Activated CD4-positive, alpha-beta T cell treated with anti-CD3 and anti-CD28 coated beads, Interleukin-2, Interleukin-4, amounts not matched to agents 100 ng/mL and 50 ng/mL, durations not matched to agents 16 hours and 8 hours (primary cell): Measurements from ENCODE around the gene RBMX2.
"Not testable (repeated sequence)": the region's sequence is repeated elsewhere in the genome, so short reads cannot be mapped to it uniquely, and the experiment has no call there.

ENCODE experiments used
- DNase-seq: peaks from one replicate; pipeline ENCODE4 v3.0.0-alpha.2; 2020; ENCODE audit warnings: low spot score

Gene RBMX2

GRCh38 chrX:130401415-130402207, at the start of gene RBMX2:
Gene RBMX2 (plus strand): TSS chrX:130401987. CDS start chrX:130402033, 46 bp downstream.
- peak; percentile 61 for DNase-seq

- not testable (repeated sequence) for DNase-seq
These were observed 49.7 kb upstream of the RBMX2 start for GRCh38 chrX:130352050-130352449.

- DNase-seq: no peak
These were observed 25.7 kb upstream of the RBMX2 start for GRCh38 chrX:130376077-130376476.

GRCh38 chrX:130378024-130378669, 23.6 kb upstream of the RBMX2 start:
- DNase-seq: no peak

GRCh38 chrX:130385520-130385919, 16.3 kb upstream of the RBMX2 start, which contains the start of gene GPR119:
Gene GPR119 (minus strand): TSS chrX:130385674. CDS start chrX:130385447, 227 bp downstream.
- no peak for DNase-seq

- DNase-seq: no peak
These were observed 15.4 kb upstream of the RBMX2 start for GRCh38 chrX:130386408-130386808.

- DNase-seq: no peak
These were observed 8.2 kb upstream of the RBMX2 start for GRCh38 chrX:130393451-130394074.

- no peak for DNase-seq
These were observed 6.4 kb upstream of the RBMX2 start for GRCh38 chrX:130395341-130395740.

GRCh38 chrX:130402208-130402684, 459 bp downstream of the RBMX2 start:
- DNase-seq: no peak

- no peak for DNase-seq
These were observed 11.6 kb downstream of the RBMX2 start for GRCh38 chrX:130413415-130413814.

GRCh38 chrX:130414800-130415199, 13.0 kb downstream of the RBMX2 start:
- no peak for DNase-seq

- DNase-seq: peak; percentile 10
These were observed 13.4 kb downstream of the RBMX2 start for GRCh38 chrX:130415201-130415600.

GRCh38 chrX:130416785-130417184, 15.0 kb downstream of the RBMX2 start:
- DNase-seq: no peak

GRCh38 chrX:130418066-130418465, 16.3 kb downstream of the RBMX2 start:
- no peak for DNase-seq

- DNase-seq: no peak
These were observed 17.0 kb downstream of the RBMX2 start for GRCh38 chrX:130418740-130419139.

GRCh38 chrX:130419263-130419662, 17.5 kb downstream of the RBMX2 start:
- DNase-seq: no peak

- no peak for DNase-seq
These were observed 24.7 kb downstream of the RBMX2 start for GRCh38 chrX:130426531-130426930.

GRCh38 chrX:130429236-130429635, 27.4 kb downstream of the RBMX2 start:
- DNase-seq: not testable (repeated sequence)

- no peak for DNase-seq
These were observed 34.1 kb downstream of the RBMX2 start for GRCh38 chrX:130435937-130436336.

GRCh38 chrX:130437996-130438395, 36.2 kb downstream of the RBMX2 start:
- DNase-seq: not testable (repeated sequence)

- no peak for DNase-seq
These were observed 42.1 kb downstream of the RBMX2 start for GRCh38 chrX:130443875-130444274.

- no peak for DNase-seq
These were observed 43.0 kb downstream of the RBMX2 start for GRCh38 chrX:130444641-130445336.
